GM23338 (cell line): ENCODE results near the gene MUC5AC. TPM values are rescaled to one million over a fixed set of nuclear protein-coding genes. Genes with fewer than 3 reads are reported as not detected.

Experiments used
- ATAC-seq: fragments of 200-7000 bp; cut with Tn5 transposase; 3 replicates; pipeline ENCODE4 v1.9.1; 2020
- DNase-seq: peaks from one replicate; pipeline ENCODE4 v3.0.0-alpha.2; 2015; ENCODE audit warnings: low spot score
- H2AFZ ChIP-seq: fragments of 200-600 bp; sonication (generic); 2 replicates; pipeline ENCODE4 v1.8.0; 2016; ENCODE audit warnings: antibody characterized with exemption, mild to moderate bottlenecking, moderate library complexity
- H3F3A ChIP-seq: fragments of 200-600 bp; sonication (generic); replicated peaks from 2 replicates; pipeline ENCODE4 v1.8.0; 2017; ENCODE audit warnings: antibody characterized with exemption, mixed run types, low read depth
- H3K27ac ChIP-seq: fragments of 200-600 bp; sonication (generic); 2 replicates; pipeline ENCODE4 v1.6.1; 2016; ENCODE audit warnings: low read depth
- H3K27me3 ChIP-seq: fragments of 200-600 bp; sonication (generic); 2 replicates; pipeline ENCODE4 v1.8.0; 2016; ENCODE audit warnings: mild to moderate bottlenecking, mixed run types, moderate library complexity; ENCODE audit not compliant: insufficient read depth
- H3K36me3 ChIP-seq: fragments of 200-600 bp; sonication (generic); 2 replicates; pipeline ENCODE4 v1.8.0; 2016; ENCODE audit warnings: mild to moderate bottlenecking; ENCODE audit not compliant: insufficient read depth
- H3K4me1 ChIP-seq: fragments of 200-600 bp; sonication (generic); 2 replicates; pipeline ENCODE4 v1.8.0; 2016; ENCODE audit warnings: mild to moderate bottlenecking, moderate library complexity; ENCODE audit not compliant: insufficient read depth
- H3K4me2 ChIP-seq: fragments of 200-600 bp; sonication (generic); 2 replicates; pipeline ENCODE4 v1.7.1; 2017; ENCODE audit warnings: mixed run types
- H3K4me3 ChIP-seq: fragments of 200-600 bp; sonication (generic); 2 replicates; pipeline ENCODE4 v1.6.1; 2016; ENCODE audit warnings: mixed run types
- H3K79me2 ChIP-seq: fragments of 200-600 bp; sonication (generic); replicated peaks from 2 replicates; pipeline ENCODE4 v1.8.0; 2017; ENCODE audit warnings: mild to moderate bottlenecking; ENCODE audit not compliant: insufficient read depth
- H3K9me2 ChIP-seq: fragments of 200-600 bp; sonication (generic); 2 replicates; pipeline ENCODE4 v1.8.0; 2017; ENCODE audit not compliant: insufficient read depth
- H4K20me1 ChIP-seq: fragments of 200-600 bp; sonication (generic); replicated peaks from 2 replicates; pipeline ENCODE4 v1.8.0; 2017; ENCODE audit warnings: mild to moderate bottlenecking; ENCODE audit not compliant: insufficient read depth
- H3K27ac Mint-ChIP-seq: 2 replicates; pipeline ENCODE4 v1.8.0; 2020; ENCODE audit warnings: inconsistent platforms, mild to moderate bottlenecking, moderate library complexity, mixed read lengths
- H3K27me3 Mint-ChIP-seq: 3 replicates; pipeline ENCODE4 v1.8.0; 2022; ENCODE audit warnings: low read depth, mild to moderate bottlenecking, moderate library complexity, mixed read lengths, inconsistent platforms; ENCODE audit not compliant: insufficient read depth, poor library complexity
- H3K36me3 Mint-ChIP-seq: 3 replicates; pipeline ENCODE4 v1.8.0; 2021; ENCODE audit warnings: low read depth, mild to moderate bottlenecking, inconsistent platforms, moderate library complexity, mixed read lengths
- H3K4me1 Mint-ChIP-seq: 3 replicates; pipeline ENCODE4 v1.8.0; 2020; ENCODE audit warnings: mild to moderate bottlenecking, inconsistent platforms, mixed read lengths
- H3K4me3 Mint-ChIP-seq: 3 replicates; pipeline ENCODE4 v1.8.0; 2021; ENCODE audit warnings: moderate library complexity, mild to moderate bottlenecking, inconsistent platforms, mixed read lengths
- H3K9me3 Mint-ChIP-seq: 3 replicates; pipeline ENCODE4 v1.8.0; 2020; ENCODE audit warnings: moderate library complexity, mild to moderate bottlenecking, inconsistent platforms, mixed read lengths
- CREB1 ChIP-seq: fragments of 250-450 bp; sonication (Bioruptor Pico); IDR thresholded peaks from 2 replicates; pipeline ENCODE4 v1.5.0; 2020; ENCODE audit warnings: low read depth, mild to moderate bottlenecking, moderate library complexity
- ETS1 ChIP-seq: IDR thresholded peaks from 2 replicates; pipeline ENCODE4 v1.6.1; 2016; ENCODE audit warnings: antibody characterized with exemption
- EZH2 ChIP-seq: fragments of 200-600 bp; sonication (generic); IDR thresholded peaks from one replicate; pipeline ENCODE4 v1.8.0; 2017; ENCODE audit warnings: antibody characterized with exemption, mild to moderate bottlenecking, low read depth; ENCODE audit not compliant: unreplicated experiment
- EZH2phosphoT487 ChIP-seq: fragments of 200-600 bp; sonication (generic); IDR thresholded peaks from one replicate; pipeline ENCODE4 v1.8.1; 2018; ENCODE audit warnings: antibody characterized with exemption; ENCODE audit not compliant: unreplicated experiment
- JUNB ChIP-seq: IDR thresholded peaks from one replicate; pipeline ENCODE4 v1.6.1; 2016; ENCODE audit warnings: antibody characterized with exemption; ENCODE audit not compliant: unreplicated experiment
- NANOG ChIP-seq: IDR thresholded peaks from 2 replicates; pipeline ENCODE4 v1.6.1; 2016; ENCODE audit warnings: antibody characterized with exemption, borderline replicate concordance
- POLR2AphosphoS5 ChIP-seq: IDR thresholded peaks from 2 replicates; pipeline ENCODE4 v1.6.1; 2016; ENCODE audit warnings: antibody characterized with exemption, low read depth
- STAT1 ChIP-seq: IDR thresholded peaks from one replicate; pipeline ENCODE4 v1.6.1; 2016; ENCODE audit warnings: antibody characterized with exemption; ENCODE audit not compliant: unreplicated experiment
- polyA plus RNA-seq: library from polyadenylated mRNA; unstranded; fragments of >200 nt; fragmentation: Nextera tagmentation; extraction: Ambion mirVana; gene quantifications from 2 replicates; pipeline ENCODE4 v1.2.1, GENCODE V29; 2016
- total RNA-seq: library from RNA; depleted of rRNA; stranded (reverse); fragments of >200 nt; shearing (Covaris generic); gene quantifications from 2 replicates; pipeline ENCODE4 v1.2.3, GENCODE V29; 2014
- TF ChIP-seq, protein P1 (sequence below): fragments of 250-450 bp; sonication (Bioruptor Pico); IDR thresholded peaks from 2 replicates; pipeline ENCODE4 v1.5.0; 2020; ENCODE audit warnings: mild to moderate bottlenecking, moderate library complexity
- TF ChIP-seq, protein P2 (sequence below): IDR thresholded peaks from one replicate; pipeline ENCODE4 v1.6.1; 2018; ENCODE audit warnings: antibody characterized with exemption; ENCODE audit not compliant: unreplicated experiment
- TF ChIP-seq, protein P3 (sequence below), 2 experiments: fragments of 200-600 bp in 1 of 2; sonication (generic) in 1 of 2; conservative IDR thresholded peaks; 2 replicates each; pipeline versions ENCODE4 v1.5.1 to v1.6.1; 2016 to 2017; ENCODE audit warnings: antibody characterized with exemption in 2 of 2, low read depth in 2 of 2, mild to moderate bottlenecking in 2 of 2, moderate library complexity in 1 of 2

MUC5AC gene
- total and polyA plus RNA-seq, 2 experiments from 2014 or later: not detected

DNA sequence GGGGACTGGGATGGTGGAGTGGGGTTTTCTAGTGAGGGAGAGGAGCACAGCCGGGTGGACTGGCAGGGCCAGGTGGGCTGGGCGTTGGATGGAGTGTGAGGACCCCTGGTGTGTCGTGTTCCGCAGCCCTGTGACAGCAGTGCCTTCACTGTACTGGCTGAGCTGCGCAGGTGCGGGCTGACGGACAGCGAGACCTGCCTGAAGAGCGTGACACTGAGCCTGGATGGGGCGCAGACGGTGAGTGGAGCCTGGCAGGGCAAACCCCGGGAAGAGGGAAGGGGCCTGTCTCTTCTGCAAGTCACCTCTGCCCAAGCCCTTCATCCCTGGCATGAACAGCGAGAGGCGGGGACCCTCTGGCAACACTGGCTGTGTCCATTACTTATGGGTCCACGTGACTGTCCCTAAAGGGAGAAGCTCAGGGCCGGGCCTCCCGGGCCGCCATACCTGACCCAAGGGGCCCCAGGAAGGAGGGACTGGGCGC lies 10.0 kb downstream of the MUC5AC start:
- no peaks in the 10 kb centered on the region for H3K4me1 ChIP-seq
- no peaks in the 10 kb centered on the region for H3K79me2 ChIP-seq
- peaks cover 18% of the 10 kb centered on the region for H3K27me3 Mint-ChIP-seq
- peaks cover 25% of the 10 kb centered on the region for H3K9me3 Mint-ChIP-seq
- no peak overlapping the region for H3K27ac ChIP-seq
- no peaks in the 10 kb centered on the region for H3K36me3 ChIP-seq
- H3K9me2 ChIP-seq: no peaks in the 10 kb centered on the region
- H3K4me3 Mint-ChIP-seq: no peak overlapping the region
- H3K27ac Mint-ChIP-seq: no peak overlapping the region
- no peaks in the 10 kb centered on the region for H4K20me1 ChIP-seq
- H3K4me3 ChIP-seq: no peak overlapping the region
- no peaks in the 10 kb centered on the region for H3F3A ChIP-seq
- H3K27me3 ChIP-seq: no peaks in the 10 kb centered on the region
- H3K36me3 Mint-ChIP-seq: peaks cover 7% of the 10 kb centered on the region
- ATAC-seq (no peak), DNase-seq (no peak)
- H3K4me2 ChIP-seq: no peak overlapping the region
- TF ChIP-seq JUNB: no peak
- TF ChIP-seq ETS1: no peak
- no peak for TF ChIP-seq NANOG
- TF ChIP-seq, protein P1, sequence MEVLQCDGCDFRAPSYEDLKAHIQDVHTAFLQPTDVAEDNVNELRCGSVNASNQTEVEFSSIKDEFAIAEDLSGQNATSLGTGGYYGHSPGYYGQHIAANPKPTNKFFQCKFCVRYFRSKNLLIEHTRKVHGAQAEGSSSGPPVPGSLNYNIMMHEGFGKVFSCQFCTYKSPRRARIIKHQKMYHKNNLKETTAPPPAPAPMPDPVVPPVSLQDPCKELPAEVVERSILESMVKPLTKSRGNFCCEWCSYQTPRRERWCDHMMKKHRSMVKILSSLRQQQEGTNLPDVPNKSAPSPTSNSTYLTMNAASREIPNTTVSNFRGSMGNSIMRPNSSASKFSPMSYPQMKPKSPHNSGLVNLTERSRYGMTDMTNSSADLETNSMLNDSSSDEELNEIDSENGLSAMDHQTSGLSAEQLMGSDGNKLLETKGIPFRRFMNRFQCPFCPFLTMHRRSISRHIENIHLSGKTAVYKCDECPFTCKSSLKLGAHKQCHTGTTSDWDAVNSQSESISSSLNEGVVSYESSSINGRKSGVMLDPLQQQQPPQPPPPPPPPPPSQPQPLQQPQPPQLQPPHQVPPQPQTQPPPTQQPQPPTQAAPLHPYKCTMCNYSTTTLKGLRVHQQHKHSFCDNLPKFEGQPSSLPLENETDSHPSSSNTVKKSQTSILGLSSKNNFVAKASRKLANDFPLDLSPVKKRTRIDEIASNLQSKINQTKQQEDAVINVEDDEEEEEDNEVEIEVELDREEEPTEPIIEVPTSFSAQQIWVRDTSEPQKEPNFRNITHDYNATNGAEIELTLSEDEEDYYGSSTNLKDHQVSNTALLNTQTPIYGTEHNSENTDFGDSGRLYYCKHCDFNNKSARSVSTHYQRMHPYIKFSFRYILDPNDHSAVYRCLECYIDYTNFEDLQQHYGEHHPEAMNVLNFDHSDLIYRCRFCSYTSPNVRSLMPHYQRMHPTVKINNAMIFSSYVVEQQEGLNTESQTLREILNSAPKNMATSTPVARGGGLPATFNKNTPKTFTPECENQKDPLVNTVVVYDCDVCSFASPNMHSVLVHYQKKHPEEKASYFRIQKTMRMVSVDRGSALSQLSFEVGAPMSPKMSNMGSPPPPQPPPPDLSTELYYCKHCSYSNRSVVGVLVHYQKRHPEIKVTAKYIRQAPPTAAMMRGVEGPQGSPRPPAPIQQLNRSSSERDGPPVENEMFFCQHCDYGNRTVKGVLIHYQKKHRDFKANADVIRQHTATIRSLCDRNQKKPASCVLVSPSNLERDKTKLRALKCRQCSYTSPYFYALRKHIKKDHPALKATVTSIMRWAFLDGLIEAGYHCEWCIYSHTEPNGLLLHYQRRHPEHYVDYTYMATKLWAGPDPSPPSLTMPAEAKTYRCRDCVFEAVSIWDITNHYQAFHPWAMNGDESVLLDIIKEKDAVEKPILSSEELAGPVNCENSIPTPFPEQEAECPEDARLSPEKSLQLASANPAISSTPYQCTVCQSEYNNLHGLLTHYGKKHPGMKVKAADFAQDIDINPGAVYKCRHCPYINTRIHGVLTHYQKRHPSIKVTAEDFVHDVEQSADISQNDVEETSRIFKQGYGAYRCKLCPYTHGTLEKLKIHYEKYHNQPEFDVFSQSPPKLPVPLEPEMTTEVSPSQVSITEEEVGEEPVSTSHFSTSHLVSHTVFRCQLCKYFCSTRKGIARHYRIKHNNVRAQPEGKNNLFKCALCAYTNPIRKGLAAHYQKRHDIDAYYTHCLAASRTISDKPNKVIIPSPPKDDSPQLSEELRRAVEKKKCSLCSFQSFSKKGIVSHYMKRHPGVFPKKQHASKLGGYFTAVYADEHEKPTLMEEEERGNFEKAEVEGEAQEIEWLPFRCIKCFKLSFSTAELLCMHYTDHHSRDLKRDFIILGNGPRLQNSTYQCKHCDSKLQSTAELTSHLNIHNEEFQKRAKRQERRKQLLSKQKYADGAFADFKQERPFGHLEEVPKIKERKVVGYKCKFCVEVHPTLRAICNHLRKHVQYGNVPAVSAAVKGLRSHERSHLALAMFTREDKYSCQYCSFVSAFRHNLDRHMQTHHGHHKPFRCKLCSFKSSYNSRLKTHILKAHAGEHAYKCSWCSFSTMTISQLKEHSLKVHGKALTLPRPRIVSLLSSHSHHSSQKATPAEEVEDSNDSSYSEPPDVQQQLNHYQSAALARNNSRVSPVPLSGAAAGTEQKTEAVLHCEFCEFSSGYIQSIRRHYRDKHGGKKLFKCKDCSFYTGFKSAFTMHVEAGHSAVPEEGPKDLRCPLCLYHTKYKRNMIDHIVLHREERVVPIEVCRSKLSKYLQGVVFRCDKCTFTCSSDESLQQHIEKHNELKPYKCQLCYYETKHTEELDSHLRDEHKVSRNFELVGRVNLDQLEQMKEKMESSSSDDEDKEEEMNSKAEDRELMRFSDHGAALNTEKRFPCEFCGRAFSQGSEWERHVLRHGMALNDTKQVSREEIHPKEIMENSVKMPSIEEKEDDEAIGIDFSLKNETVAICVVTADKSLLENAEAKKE: no peak
- TF ChIP-seq, protein P2, sequence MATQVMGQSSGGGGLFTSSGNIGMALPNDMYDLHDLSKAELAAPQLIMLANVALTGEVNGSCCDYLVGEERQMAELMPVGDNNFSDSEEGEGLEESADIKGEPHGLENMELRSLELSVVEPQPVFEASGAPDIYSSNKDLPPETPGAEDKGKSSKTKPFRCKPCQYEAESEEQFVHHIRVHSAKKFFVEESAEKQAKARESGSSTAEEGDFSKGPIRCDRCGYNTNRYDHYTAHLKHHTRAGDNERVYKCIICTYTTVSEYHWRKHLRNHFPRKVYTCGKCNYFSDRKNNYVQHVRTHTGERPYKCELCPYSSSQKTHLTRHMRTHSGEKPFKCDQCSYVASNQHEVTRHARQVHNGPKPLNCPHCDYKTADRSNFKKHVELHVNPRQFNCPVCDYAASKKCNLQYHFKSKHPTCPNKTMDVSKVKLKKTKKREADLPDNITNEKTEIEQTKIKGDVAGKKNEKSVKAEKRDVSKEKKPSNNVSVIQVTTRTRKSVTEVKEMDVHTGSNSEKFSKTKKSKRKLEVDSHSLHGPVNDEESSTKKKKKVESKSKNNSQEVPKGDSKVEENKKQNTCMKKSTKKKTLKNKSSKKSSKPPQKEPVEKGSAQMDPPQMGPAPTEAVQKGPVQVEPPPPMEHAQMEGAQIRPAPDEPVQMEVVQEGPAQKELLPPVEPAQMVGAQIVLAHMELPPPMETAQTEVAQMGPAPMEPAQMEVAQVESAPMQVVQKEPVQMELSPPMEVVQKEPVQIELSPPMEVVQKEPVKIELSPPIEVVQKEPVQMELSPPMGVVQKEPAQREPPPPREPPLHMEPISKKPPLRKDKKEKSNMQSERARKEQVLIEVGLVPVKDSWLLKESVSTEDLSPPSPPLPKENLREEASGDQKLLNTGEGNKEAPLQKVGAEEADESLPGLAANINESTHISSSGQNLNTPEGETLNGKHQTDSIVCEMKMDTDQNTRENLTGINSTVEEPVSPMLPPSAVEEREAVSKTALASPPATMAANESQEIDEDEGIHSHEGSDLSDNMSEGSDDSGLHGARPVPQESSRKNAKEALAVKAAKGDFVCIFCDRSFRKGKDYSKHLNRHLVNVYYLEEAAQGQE: no peak
- no peak for TF ChIP-seq CREB1 (CRISPR knock-in tag)
- TF ChIP-seq, protein P3, sequence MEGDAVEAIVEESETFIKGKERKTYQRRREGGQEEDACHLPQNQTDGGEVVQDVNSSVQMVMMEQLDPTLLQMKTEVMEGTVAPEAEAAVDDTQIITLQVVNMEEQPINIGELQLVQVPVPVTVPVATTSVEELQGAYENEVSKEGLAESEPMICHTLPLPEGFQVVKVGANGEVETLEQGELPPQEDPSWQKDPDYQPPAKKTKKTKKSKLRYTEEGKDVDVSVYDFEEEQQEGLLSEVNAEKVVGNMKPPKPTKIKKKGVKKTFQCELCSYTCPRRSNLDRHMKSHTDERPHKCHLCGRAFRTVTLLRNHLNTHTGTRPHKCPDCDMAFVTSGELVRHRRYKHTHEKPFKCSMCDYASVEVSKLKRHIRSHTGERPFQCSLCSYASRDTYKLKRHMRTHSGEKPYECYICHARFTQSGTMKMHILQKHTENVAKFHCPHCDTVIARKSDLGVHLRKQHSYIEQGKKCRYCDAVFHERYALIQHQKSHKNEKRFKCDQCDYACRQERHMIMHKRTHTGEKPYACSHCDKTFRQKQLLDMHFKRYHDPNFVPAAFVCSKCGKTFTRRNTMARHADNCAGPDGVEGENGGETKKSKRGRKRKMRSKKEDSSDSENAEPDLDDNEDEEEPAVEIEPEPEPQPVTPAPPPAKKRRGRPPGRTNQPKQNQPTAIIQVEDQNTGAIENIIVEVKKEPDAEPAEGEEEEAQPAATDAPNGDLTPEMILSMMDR (conservative IDR thresholded peaks at IDR 0.05; ENCODE audit: low read depth in 2 of 2): no peak
- no peak for TF ChIP-seq EZH2
- no peak for TF ChIP-seq POLR2AphosphoS5
- no peak for TF ChIP-seq STAT1
- TF ChIP-seq EZH2phosphoT487: no peak
- no peaks in the 10 kb centered on the region for H3K4me1 Mint-ChIP-seq
- no peak overlapping the region for H2AFZ ChIP-seq
